Ishikawa (cell line): Measurements from ENCODE around the gene COX7A1.

Source experiments
- CEBPB ChIP-seq: IDR thresholded peaks from 2 replicates; pipeline ENCODE4 v1.6.1; 2012
- CREB1 ChIP-seq: IDR thresholded peaks from 2 replicates; pipeline ENCODE4 v1.6.1; 2012; ENCODE audit warnings: low read depth
- EGR1 ChIP-seq: IDR thresholded peaks from 2 replicates; pipeline ENCODE4 v1.6.1; 2012
- EP300 ChIP-seq: IDR thresholded peaks from 2 replicates; pipeline ENCODE4 v1.6.1; 2012; ENCODE audit warnings: borderline replicate concordance
- FOXM1 ChIP-seq: IDR thresholded peaks from 2 replicates; pipeline ENCODE4 v1.6.1; 2012; ENCODE audit warnings: low read depth, borderline replicate concordance
- MAX ChIP-seq: IDR thresholded peaks from 2 replicates; pipeline ENCODE4 v1.6.1; 2012
- RAD21 ChIP-seq: IDR thresholded peaks from 2 replicates; pipeline ENCODE4 v1.6.1; 2012; ENCODE audit warnings: low read depth
- REST ChIP-seq: IDR thresholded peaks from 2 replicates; pipeline ENCODE4 v1.6.1; 2012; ENCODE audit warnings: low read depth, mild to moderate bottlenecking
- TCF12 ChIP-seq: IDR thresholded peaks from 2 replicates; pipeline ENCODE4 v1.6.1; 2012; ENCODE audit warnings: low read depth
- TEAD4 ChIP-seq: IDR thresholded peaks from 2 replicates; pipeline ENCODE4 v1.6.1; 2012
- USF1 ChIP-seq: IDR thresholded peaks from 2 replicates; pipeline ENCODE4 v1.6.1; 2012
- YY1 ChIP-seq: IDR thresholded peaks from 2 replicates; pipeline ENCODE4 v1.6.1; 2012; ENCODE audit warnings: low read depth
- ZBTB7A ChIP-seq: IDR thresholded peaks from 2 replicates; pipeline ENCODE4 v1.6.1; 2012; ENCODE audit warnings: low read depth

COX7A1 gene

GRCh38 chr19:36160821-36161596 lies 8.8 kb upstream of the COX7A1 start:
- TF ChIP-seq CREB1: no peak
- TF ChIP-seq FOXM1: no peak
- TF ChIP-seq YY1: no peak
- TF ChIP-seq ZBTB7A: no peak
- TF ChIP-seq CEBPB: no peak
- TF ChIP-seq TCF12: no peak

- TF ChIP-seq REST: no peak
- TF ChIP-seq RAD21: no peak
- no peak for TF ChIP-seq EP300
- TF ChIP-seq TCF12: no peak
- TF ChIP-seq ZBTB7A: no peak
Observed at GRCh38 chr19:36153126-36153525, 879 bp upstream of the COX7A1 start.

- TF ChIP-seq TCF12: no peak
- TF ChIP-seq USF1: no peak
- TF ChIP-seq EGR1: no peak
- TF ChIP-seq REST: no peak
- no peak for TF ChIP-seq TEAD4
- TF ChIP-seq EP300: no peak
- no peak for TF ChIP-seq RAD21
- TF ChIP-seq MAX: no peak
- no peak for TF ChIP-seq CEBPB
- no peak for TF ChIP-seq CREB1
Observed at GRCh38 chr19:36152019-36152351, 262 bp downstream of the COX7A1 start.

GRCh38 chr19:36151144-36152018 lies 866 bp downstream of the COX7A1 start:
- TF ChIP-seq USF1 (no peak), YY1 (no peak), RAD21 (no peak), CEBPB (no peak), EP300 (no peak), REST (no peak)

- TF ChIP-seq TEAD4 (no peak), RAD21 (no peak), YY1 (no peak), EGR1 (no peak), REST (no peak), FOXM1 (no peak), CEBPB (no peak)
Observed at GRCh38 chr19:36150586-36150985, 1.7 kb downstream of the COX7A1 start.
